ACC112 (cell line): ENCODE measurements around the gene MAP4K3.
"Not testable (repeated sequence)": the region's sequence is repeated elsewhere in the genome, so short reads cannot be mapped to it uniquely, and the experiment has no call there.

ENCODE experiments used
- H2AFZ ChIP-seq: fragments of 200-600 bp; sonication (generic); one replicate; pipeline ENCODE4 v1.6.0; 2017; ENCODE audit warnings: antibody characterized with exemption, low read length; ENCODE audit not compliant: unreplicated experiment
- H3K27ac ChIP-seq: fragments of 200-600 bp; sonication (generic); 2 replicates; pipeline ENCODE4 v1.5.1; 2014; ENCODE audit warnings: low read depth, mild to moderate bottlenecking, antibody characterized with exemption, low read length, moderate library complexity
- H3K27me3 ChIP-seq: fragments of 200-600 bp; sonication (generic); 2 replicates; pipeline ENCODE4 v1.6.1; 2014; ENCODE audit warnings: mild to moderate bottlenecking, antibody characterized with exemption, low read length, moderate library complexity, mixed read lengths; ENCODE audit not compliant: insufficient read depth
- H3K36me3 ChIP-seq: fragments of 200-600 bp; sonication (generic); 2 replicates; pipeline ENCODE4 v1.6.1; 2016; ENCODE audit warnings: mild to moderate bottlenecking, antibody characterized with exemption, low read length, moderate library complexity, mixed read lengths; ENCODE audit not compliant: insufficient read depth
- H3K4me1 ChIP-seq: fragments of 200-600 bp; sonication (generic); one replicate; pipeline ENCODE4 v1.6.1; 2016; ENCODE audit warnings: low read length, mixed read lengths; ENCODE audit not compliant: insufficient read depth, unreplicated experiment, control insufficient read depth
- H3K4me3 ChIP-seq: fragments of 200-600 bp; sonication (generic); 2 replicates; pipeline ENCODE4 v1.5.1; 2014; ENCODE audit warnings: mild to moderate bottlenecking, low read depth, low read length
- H3K79me2 ChIP-seq: fragments of 200-600 bp; sonication (generic); one replicate; pipeline ENCODE4 v1.6.0; 2016; ENCODE audit warnings: low read length; ENCODE audit not compliant: control insufficient read depth, unreplicated experiment, insufficient read depth

Gene MAP4K3

GRCh38 chr2:39386064-39386463, 51.0 kb downstream of the MAP4K3 start:
- Histone ChIP-seq H3K4me1 (peaks cover 12% of the 10 kb centered on the region), H3K79me2 (peaks cover 70% of the 10 kb centered on the region), H3K27me3 (no peaks in the 10 kb centered on the region), H2AFZ (no peak overlapping the region), H3K4me3 (no peak overlapping the region), H3K27ac (no peak overlapping the region), H3K36me3 (0 out of 2 replicates have a peak, but pooled peaks cover 8% of the 10 kb centered on the region)

GRCh38 chr2:39385172-39385571, 51.9 kb downstream of the MAP4K3 start:
- no peak overlapping the region for H2AFZ ChIP-seq
- no peak overlapping the region for H3K4me3 ChIP-seq
- no peak overlapping the region for H3K27ac ChIP-seq
- 0 out of 2 replicates have a peak, but pooled peaks cover 8% of the 10 kb centered on the region for H3K36me3 ChIP-seq
- peaks cover 74% of the 10 kb centered on the region for H3K79me2 ChIP-seq
- no peaks in the 10 kb centered on the region for H3K27me3 ChIP-seq
- H3K4me1 ChIP-seq, result peaks cover 21% of the 10 kb centered on the region

- H3K36me3 ChIP-seq, H3K27ac ChIP-seq, H2AFZ ChIP-seq, H3K27me3 ChIP-seq, H3K4me3 ChIP-seq: not testable (repeated sequence)
- peaks cover 74% of the 10 kb centered on the region for H3K79me2 ChIP-seq
- peaks cover 31% of the 10 kb centered on the region for H3K4me1 ChIP-seq
Observed at GRCh38 chr2:39384071-39384470, 53.0 kb downstream of the MAP4K3 start.

GRCh38 chr2:39383146-39383545, 53.9 kb downstream of the MAP4K3 start:
- H2AFZ ChIP-seq, result no peak overlapping the region
- no peak overlapping the region for H3K27ac ChIP-seq
- peaks cover 73% of the 10 kb centered on the region for H3K79me2 ChIP-seq
- no peaks in the 10 kb centered on the region for H3K27me3 ChIP-seq
- 0 out of 2 replicates have a peak, but pooled peaks cover 8% of the 10 kb centered on the region for H3K36me3 ChIP-seq
- H3K4me1 ChIP-seq, result peaks cover 34% of the 10 kb centered on the region
- H3K4me3 ChIP-seq, result no peak overlapping the region

- Histone ChIP-seq H3K79me2 (peaks cover 67% of the 10 kb centered on the region), H3K4me3 (no peak overlapping the region), H3K4me1 (peaks cover 34% of the 10 kb centered on the region), H3K27ac (peak overlapping the region; percentile 87; the same call in 1 of the 2 replicates), H2AFZ (no peak overlapping the region), H3K36me3 (0 out of 2 replicates have a peak, but pooled peaks cover 8% of the 10 kb centered on the region), H3K27me3 (no peaks in the 10 kb centered on the region)
Observed at GRCh38 chr2:39381653-39382052, 55.4 kb downstream of the MAP4K3 start.

- Histone ChIP-seq H3K4me3 (0 out of 2 replicates have a peak overlapping the region, but pooled peaks have one; percentile 2), H3K27me3 (no peaks in the 10 kb centered on the region), H3K79me2 (peaks cover 63% of the 10 kb centered on the region), H3K4me1 (peaks cover 34% of the 10 kb centered on the region), H3K36me3 (peaks cover 7% of the 10 kb centered on the region), H2AFZ (no peak overlapping the region), H3K27ac (peak overlapping the region; percentile 87)
Observed at GRCh38 chr2:39380525-39381150, 56.4 kb downstream of the MAP4K3 start.

- Histone ChIP-seq H2AFZ (no peak overlapping the region), H3K4me1 (peaks cover 34% of the 10 kb centered on the region), H3K4me3 (peak overlapping the region; percentile 34), H3K36me3 (peaks cover 9% of the 10 kb centered on the region), H3K27me3 (no peaks in the 10 kb centered on the region), H3K27ac (peak overlapping the region; percentile 87), H3K79me2 (peaks cover 62% of the 10 kb centered on the region)
Observed at GRCh38 chr2:39379643-39380524, 57.2 kb downstream of the MAP4K3 start.

GRCh38 chr2:39378968-39379367, 58.1 kb downstream of the MAP4K3 start:
- Histone ChIP-seq H2AFZ (no peak overlapping the region), H3K79me2 (peaks cover 59% of the 10 kb centered on the region), H3K4me1 (peaks cover 34% of the 10 kb centered on the region), H3K4me3 (no peak overlapping the region), H3K27ac (peak overlapping the region; percentile 87; the same call in 1 of the 2 replicates), H3K36me3 (peaks cover 9% of the 10 kb centered on the region), H3K27me3 (no peaks in the 10 kb centered on the region)

- Histone ChIP-seq H3K27me3 (no peaks in the 10 kb centered on the region), H3K4me3 (no peak overlapping the region), H3K27ac (no peak overlapping the region), H3K36me3 (peaks cover 18% of the 10 kb centered on the region), H2AFZ (no peak overlapping the region), H3K79me2 (peaks cover 55% of the 10 kb centered on the region), H3K4me1 (peaks cover 34% of the 10 kb centered on the region)
Observed at GRCh38 chr2:39377226-39377939, 59.7 kb downstream of the MAP4K3 start.

- peaks cover 51% of the 10 kb centered on the region for H3K79me2 ChIP-seq
- H3K4me3 ChIP-seq, result no peak overlapping the region
- H3K4me1 ChIP-seq, result peaks cover 21% of the 10 kb centered on the region
- no peak overlapping the region for H3K27ac ChIP-seq
- peaks cover 27% of the 10 kb centered on the region for H3K36me3 ChIP-seq
- no peaks in the 10 kb centered on the region for H3K27me3 ChIP-seq
- no peak overlapping the region for H2AFZ ChIP-seq
Observed at GRCh38 chr2:39375917-39376316, 61.2 kb downstream of the MAP4K3 start.
